NCI-H748 (cell line): ENCODE results near the gene IQCN.
A peak's percentile ranks its signal among the peaks of the same experiment; 100 is the strongest.

Source experiments
- DNase-seq: peaks from one replicate; lab custom pipeline; 2025; ENCODE audit not compliant: unreplicated experiment; lab: John Stamatoyannopoulos, UW

IQCN gene

DNA sequence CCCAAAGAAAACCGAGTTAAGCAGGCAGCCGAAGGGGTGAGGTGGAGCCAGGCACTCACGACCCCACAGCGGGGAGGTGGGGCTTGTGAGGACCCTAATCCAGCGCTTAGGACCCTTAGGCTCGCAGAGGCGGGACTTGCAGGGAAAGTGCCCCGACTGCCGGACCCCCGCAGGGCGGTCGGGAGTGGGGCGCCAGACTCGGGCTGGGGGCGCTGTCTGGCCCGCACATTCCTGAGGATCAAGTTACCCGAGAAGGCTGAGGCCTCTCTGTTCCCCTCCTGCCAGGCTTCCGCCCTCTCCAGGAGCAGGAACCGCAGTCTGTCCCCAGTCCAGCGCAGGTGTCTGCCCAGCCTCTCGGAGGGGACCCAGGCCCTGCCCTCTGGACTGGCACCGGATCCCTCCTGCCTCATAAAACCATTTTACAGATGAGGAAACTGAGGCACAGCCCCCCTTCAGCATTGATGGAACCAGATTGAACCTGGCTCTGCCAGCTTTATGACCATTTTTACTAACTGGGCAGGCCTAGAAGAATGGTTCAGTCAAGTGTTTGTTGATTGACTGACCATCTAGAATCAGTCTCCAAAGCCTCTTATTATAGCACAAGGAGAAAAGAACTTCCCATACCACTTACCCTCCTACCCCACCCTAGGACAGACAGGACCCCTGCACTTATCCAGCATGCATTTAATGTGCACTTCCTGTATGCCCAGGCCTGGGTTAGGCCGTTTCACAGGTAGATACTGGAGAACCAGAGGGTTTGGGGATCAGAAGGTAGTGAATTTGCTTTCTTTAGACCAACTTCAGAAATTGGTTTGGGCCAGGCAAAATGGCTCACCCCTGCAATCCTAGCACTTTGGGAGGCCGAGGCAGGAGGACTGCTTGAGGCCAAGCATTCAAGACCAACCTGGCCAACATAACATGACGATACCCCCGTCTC lies 13.9 kb upstream of the IQCN start:
- no peak for DNase-seq

DNA sequence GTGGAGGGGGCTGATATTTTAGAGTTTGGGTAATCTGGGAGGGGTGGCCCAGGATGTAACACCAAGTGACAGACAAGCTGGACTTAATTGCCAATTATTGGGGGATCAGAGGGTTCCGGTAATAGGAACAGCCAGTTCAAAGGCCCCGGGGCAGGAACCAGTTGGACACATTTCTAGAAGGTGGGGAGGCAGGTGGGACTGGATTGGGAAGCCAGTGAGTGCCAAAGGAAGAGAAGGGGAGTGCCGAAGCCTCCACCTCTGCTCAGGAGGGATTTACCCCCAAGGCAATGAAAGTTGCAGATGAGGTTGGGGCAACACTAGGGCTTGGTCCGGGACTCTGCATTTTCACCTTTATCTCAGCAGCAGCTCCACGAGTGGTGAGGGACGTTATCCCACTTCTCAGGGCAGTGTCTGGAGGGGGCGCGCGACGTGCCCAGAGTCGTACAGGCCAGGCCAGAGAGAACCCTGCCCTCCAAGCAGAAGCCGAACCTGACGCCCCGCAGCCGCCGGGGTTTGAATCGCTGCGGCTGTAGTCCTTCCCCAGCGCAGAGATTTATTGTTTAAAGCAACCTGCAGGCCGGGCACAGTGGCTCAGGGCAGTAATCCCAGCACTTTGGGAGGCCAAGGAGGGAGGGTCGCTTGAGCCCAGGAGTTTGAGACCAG lies 12.9 kb upstream of the IQCN start:
- no peak for DNase-seq

DNA sequence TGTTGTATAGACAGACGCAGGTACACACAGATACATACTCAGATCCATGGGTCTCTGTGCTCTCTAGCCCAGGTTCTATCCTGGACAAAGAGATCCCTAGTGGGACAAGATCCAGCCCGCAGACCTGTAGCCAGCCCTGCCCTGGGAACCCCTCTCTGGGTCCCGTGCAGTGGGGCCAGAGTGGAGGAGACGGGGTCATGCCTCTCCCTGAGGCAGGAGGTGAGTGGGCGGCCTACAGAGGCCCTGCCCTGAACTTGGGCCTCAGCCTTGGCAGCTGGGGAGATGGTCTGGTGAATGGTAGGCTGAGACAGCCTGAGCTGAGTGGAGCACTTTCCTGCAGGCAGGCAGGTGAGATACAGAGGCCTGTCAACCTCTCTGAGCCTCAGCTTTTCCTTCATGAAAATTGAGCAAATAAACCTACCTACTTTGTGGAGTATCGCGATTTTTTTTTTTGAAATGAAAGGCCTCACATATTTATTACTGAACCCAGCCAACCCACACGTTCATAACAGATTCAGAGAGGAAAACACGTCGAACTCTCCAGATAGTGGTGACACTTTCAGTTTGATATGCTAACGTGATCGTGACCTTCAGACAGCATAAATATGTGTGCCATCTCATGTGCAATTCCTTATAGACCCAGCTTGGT lies 10.6 kb upstream of the IQCN start:
- no peak for DNase-seq

DNA sequence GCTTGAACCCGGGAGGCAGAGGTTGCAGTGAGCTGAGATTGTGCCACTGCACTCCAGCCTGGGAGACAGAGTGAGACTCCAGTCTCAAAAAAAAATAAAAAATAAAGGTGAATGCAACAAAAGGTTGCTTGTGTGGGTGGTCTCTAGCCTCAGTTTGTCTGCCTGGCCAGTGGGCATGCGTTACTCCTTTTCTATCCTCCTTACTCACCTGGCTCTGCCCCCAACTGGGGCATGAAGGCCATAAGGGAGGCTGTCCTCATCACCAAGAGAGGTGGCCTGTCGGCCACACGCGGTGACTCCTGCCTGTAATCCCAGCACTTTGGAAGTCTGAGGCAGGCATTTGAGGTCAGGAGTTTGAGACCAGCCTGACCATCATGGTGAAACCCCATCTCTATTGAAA lies 9.1 kb upstream of the IQCN start:
- no peak for DNase-seq

DNA sequence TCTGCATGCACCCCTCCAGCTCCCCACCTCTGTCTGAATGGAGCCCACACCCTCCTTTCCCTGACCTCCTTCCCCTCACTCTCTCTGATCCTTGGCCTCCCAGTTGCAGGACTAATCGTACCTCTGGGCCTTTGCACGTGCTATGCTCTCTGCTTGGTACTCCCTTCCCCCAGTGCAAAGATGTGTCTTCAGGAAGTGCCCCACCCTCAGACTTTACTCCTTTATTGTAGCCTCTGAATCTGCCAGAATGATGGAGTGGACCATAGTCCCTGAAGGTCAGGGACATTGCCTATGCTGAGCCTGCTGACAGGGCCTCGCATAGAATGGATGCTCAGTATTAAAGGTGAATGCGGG lies 8.5 kb upstream of the IQCN start:
- no peak for DNase-seq

DNA sequence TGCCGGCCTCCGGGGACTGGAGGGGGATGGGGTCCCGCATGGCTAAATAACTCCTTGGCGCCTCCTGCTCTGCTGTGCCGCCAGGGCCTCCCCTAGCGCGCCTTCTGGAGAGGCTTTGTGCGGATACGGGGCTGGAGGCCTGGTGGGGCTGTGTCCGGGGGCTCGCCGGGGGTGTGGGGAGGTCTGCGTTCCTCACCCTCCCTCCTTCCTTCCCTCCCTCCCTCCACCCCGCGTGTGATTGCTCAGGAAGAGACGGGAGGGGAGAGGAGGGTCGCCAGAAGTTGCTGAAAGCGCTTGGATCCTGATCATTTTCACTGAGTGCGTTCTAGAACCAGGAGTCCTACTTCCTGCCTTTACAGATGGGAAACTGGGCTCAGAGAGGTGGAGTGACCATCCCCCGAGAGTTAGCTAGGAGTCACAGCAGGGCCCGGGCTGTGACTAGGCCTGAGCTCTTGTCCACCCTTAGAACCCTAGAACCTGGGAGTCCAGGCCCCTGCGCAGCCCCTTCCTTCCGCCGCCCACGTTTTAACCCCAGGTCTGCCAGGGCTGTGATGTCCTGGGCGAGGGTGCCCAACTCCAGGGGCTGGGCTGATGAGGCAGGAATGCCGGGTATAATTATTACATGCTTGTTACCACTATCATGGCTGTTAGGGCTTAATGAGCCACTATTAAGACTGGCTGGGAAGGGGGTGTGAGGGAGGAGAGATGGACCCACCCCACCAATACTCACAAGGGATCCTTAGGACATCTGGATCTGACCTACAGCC lies 8.0 kb upstream of the IQCN start:
- DNase-seq = no peak

DNA sequence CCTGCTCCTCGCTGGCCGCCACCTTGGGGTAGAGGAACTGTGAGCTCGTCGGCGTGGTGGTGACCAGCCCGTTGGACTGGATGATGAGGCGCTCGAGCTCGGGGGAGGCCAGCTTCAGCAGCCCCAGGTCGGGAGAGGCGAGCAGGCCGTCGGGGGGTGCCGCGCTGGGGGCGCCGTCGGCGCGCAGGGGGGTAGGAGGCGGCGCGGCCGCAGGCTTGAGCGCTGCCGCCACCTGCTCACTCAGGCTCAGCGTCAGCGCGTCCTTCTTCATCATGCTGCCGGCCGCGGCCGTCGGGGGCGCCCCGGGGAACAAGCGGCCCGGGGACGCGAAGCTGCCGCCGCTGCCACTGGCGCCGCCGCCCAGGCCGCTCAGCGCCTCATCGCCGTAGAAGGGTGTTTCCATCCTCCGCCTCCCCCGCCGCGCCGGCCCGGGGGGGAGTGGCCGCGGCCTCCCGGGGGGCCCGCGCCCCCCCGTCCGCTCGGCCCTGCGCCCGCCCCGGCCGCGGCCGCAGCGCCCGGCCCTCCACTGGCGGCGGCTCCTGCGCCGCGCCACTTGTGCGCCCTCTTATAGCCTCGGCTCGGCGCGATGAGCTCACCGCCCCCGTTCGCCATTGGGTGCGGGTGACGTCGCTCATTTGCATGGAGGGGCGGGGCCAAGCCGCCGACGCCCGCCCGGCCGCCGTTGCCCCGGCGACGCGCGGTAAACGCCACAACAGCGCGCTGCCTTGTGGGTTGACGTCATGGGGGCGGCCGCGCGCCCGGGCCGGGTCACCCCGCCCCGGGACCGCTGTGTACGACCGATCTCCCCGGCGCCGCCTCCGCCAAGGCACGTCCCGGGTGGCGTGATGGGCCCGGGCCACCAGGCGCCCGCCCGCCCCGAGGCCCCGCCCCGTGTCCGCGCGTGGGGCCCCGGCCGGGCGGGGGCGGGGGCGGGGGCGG lies 7.1 kb upstream of the IQCN start, which contains the start of gene JUND:
TSS of gene JUND (minus strand) at position 541 of the 939 bp plus-strand sequence. CDS start at position 403, 138 bp downstream.
- peak; percentile 95 for DNase-seq

DNA sequence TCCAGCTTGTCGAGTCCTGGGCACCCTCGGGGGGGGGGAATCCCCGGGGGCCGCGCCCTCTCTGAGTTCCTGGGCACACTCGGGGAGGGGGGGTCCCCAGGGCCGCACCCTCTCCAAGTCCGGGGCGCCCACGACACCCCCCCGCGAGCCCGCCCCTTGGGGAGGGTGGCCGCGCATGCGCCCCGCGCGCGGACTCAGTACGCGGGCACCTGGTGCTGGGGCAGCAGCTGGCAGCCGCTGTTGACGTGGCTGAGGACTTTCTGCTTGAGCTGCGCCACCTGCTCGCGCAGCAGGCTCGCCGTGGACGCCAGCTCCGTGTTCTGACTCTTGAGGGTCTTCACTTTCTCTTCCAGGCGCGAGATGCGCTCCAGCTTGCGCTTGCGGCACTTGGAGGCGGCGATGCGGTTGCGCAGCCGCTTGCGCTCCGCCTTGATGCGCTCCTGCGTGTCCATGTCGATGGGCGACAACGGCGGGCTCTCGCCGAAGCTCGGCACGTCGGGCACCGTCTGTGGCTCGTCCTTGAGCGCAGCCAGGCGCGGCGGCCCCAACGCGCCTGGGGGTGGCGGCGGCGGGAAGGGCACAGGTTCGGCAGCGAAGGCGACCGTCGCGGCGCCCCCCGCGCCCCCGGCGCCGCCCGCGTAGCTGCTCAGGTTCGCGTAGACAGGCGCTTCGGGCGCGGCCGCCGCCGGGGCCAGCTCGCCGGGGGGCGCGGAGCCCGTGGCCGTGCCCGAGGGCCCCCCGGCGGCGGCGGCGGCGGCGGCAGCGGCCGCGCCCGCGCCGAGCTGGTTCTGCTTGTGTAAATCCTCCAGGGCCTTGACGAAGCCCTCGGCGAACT lies 6.2 kb upstream of the IQCN start:
- DNase-seq = peak; percentile 86

DNA sequence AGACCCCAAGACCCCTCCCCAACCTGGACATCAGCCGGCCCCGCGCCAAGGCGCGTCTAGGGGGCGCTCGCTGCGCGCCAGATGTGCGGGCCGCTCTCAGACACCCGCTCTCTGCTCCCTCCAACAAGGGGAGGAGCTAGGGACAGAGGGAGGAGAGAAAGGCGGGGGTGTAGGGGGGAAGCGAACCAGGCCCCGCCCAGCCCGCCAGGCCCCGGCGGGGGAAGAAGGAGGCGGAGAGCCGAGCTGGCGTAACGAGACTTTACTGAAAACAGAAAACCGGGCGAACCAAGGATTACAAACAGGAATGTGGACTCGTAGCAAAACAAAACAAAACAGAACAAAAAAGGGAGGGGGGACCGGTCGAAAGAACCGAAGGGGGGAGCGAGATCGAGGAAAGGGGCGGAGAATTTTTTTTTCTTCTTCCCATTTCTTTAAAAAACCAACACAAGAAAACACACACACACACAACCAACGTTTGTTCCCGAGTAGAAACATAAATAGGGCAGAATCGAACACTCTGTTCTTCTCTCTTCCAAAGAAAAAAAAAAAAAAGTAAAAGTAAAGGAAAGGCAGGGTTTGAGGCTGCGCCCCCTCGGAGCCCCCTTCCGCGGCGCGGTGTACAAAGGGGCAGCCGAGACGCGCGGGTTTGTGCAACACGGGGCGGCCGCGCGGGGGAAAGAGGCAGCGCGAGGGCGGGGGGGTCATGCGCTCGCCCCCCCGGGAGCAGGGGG lies 5.4 kb upstream of the IQCN start:
- peak; percentile 92 for DNase-seq

DNA sequence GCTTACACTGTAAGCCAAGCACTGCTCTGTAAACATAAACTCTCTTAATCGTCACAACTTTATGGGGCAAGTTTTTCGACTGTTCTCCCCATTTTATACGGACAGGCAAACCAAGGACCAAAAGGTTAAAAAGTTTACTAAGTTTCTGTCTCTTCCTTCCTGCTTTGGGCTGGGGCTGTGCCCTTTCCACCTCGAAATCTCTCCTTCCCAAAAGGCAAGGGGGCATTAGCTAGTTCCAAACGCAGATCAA lies 4.9 kb upstream of the IQCN start:
- no peak for DNase-seq

DNA sequence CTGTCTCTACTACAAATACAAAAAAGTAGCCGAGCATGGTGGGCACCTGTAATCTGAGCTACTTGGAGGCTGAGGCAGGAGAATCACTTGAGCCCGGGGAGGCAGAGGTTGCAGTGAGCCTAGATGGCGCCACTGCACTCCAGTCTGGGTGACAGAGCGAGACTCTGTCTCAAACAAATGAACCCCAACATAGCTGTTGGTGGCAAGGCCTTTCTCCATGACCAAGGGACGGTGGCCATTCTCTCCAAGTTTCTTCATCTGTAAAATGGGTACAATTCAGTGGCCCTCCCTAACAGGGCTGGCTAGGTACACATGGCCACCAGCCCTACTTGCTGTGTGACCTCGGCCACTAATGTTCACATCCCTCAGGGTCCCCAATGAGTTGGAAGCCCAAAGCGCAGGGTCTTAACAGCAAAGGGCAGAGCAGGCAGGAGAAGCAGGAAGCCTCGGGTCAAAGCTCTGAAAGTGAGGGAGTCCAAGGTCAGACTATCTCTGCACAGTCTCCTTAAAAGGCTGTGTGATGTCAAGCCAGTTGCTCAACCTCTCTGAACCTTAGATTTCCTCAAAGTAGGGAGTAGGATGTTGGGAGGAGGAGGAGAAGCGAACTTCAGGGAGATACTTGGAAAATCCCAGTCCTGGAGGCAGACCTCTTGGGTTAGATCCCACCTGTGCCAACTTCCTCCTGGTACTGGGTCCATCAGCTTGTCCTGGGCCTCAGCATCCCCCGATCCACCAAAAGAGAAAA lies 4.4 kb upstream of the IQCN start:
- DNase-seq = no peak

DNA sequence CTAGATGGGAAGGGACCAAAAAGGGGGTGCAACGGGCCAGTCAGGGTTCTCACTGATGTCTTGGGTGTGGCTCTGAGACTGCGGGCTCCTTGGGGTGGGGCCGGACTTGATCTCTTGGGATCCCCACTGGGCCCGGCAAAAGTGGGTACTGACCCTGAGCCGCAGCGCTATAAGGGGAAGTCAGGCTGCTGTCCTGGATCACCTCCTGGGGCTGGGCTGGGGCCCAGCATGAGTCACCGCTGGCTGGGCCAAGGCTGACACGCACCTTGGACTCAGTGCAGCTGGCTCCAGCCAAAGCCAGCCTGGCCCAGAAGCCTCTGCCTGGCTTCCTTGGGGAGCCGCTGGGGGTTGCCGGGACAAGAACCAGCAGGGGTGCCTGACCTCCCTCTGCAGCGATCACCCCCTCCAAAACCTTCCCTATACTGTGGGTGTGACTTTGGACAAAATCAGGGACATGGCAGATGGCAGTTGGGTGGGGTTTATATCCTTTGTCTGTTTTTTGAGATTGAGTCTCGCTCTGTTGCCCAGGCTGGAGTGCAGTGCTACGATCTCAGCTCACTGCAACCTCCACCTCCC lies 617 bp upstream of the IQCN start:
- DNase-seq = no peak

DNA sequence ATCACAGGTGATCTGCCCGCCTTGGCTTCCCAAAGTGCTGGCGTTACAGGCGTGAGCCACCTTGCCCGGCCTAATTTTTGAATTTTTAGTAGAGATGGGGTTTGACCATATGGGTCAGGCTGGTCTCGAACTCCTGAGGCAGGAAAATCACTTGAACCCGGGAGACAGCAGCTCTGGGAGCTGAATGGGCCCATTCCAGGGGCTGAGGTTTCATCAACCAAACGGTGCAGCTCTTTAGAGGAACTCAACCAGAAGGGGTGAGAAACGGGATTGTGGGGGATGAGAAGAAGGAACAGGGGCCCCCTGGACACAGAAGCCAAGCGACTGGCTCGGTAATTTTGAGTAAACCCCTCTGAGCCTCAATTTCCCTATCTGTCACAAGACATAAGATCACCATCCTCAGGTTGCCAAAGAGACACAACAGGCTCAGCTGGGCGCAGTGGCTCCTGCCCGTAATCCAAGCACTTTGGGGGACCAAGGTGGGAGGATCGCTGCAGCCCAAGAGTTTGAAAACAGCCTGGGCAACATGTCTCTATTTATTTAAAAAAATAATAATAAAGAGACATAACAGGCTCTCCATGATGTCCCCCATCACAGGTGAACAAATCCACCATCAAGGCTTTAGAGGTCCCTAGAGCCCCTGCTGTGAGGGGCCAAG lies 562 bp downstream of the IQCN start:
- no peak for DNase-seq

DNA sequence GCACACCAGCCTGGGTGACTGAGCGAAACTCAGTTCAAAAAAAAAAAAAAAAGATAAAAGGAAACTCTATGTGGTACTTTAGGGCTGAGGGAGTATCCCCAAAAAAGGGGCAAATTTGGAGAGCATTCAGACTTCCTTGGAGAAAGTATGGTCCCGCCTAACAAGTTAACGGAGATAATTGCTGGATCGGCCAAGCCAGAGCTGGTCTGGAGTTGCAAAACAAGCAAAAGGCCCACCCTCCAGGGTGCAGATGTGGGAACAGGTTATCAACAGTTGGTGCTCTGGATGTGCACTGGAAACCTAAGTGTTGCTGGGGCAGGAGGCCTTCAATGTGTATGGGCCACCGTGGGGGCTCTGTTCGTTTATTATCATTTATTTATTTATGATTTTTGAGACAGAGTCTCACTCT lies 2.8 kb downstream of the IQCN start:
- no peak for DNase-seq

DNA sequence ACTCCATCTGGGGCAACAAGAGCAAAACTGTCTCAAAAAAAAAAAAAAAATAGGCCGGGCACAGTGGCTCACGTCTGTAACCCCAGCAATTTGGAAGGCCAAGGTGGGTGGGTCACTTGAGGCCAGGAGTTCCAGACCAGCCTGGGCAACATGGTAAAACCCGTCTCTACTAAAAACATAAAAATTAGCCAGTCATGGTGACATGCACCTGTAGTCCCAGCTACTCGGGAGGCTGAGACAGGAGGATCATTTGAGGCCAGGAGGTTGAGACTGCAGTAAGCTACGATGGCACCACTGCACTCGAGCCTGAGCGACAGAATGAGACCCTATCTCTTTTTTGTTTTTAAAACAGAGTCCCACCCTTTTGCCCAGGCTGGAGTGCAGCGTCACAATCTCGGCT lies 3.9 kb downstream of the IQCN start:
- DNase-seq = no peak

DNA sequence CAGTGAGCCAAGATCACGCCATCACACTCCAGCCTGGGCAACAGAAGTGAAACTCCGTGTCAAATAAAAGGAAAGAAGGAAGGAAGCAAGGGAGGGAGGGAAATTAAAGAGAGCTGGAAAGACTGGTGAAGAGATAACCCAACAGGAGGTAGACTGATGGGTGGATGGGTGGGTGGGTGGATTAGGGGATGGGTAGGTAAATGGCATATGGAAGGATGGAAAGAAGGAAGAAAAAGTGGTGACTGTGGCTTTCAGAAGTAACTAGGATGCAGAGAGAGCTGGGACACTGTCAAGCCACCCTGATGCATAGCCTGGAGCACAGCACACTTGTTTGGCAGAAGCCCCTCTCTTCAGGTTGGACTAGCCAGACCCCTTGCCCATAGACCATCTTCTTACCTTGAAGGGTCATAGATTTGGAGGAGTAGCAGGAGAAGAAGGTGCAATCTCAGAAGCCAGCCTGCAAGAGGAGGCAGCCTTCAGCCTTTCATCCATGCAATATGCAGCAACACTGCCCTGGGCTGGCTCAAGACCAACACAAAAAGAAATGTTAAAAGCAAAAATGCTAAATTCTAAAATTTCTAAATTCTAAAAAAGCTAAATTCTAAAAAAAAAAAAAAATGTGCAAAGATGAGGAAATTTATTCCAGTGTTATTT lies 5.1 kb downstream of the IQCN start:
- DNase-seq = no peak
